IgD-negative memory B cell (primary cell): ENCODE results near the gene RSRC1. TPM values are rescaled to one million over a fixed set of nuclear protein-coding genes. Genes with fewer than 3 reads are reported as not detected.

Source experiments
- H3K27ac Mint-ChIP-seq, 3 donors: one replicate each; pipeline ENCODE4 v1.8.0; 2020 to 2022; ENCODE audit warnings: mild to moderate bottlenecking in 3 of 3, mixed read lengths in 3 of 3, moderate library complexity in 1 of 3
- H3K27me3 Mint-ChIP-seq: one replicate; pipeline ENCODE4 v1.8.0; 2021; ENCODE audit warnings: mixed read lengths
- H3K36me3 Mint-ChIP-seq: one replicate; pipeline ENCODE4 v1.8.0; 2020; ENCODE audit warnings: mild to moderate bottlenecking, mixed read lengths
- H3K4me1 Mint-ChIP-seq, 3 donors: one replicate each; pipeline ENCODE4 v1.8.0; 2020 to 2022; ENCODE audit warnings: mixed read lengths in 3 of 3, mild to moderate bottlenecking in 1 of 3
- H3K4me3 Mint-ChIP-seq, 4 donors: one replicate each; pipeline ENCODE4 v1.8.0; 2020 to 2022; ENCODE audit warnings: mild to moderate bottlenecking in 4 of 4, mixed read lengths in 4 of 4, moderate library complexity in 3 of 4
- H3K9me3 Mint-ChIP-seq, 3 donors: one replicate each; pipeline ENCODE4 v1.8.0; 2020 to 2021; ENCODE audit warnings: mixed read lengths in 3 of 3, mild to moderate bottlenecking in 1 of 3
- polyA plus RNA-seq: library from polyadenylated mRNA; unstranded; fragments of 300-500 nt; fragmentation: Illumina TruSeq; gene quantifications from one replicate; pipeline ENCODE4 v1.2.3, GENCODE V29; 2021

Gene RSRC1
- polyA plus RNA-seq, 1 donor from 2014 or later, result 42.3 TPM

DNA sequence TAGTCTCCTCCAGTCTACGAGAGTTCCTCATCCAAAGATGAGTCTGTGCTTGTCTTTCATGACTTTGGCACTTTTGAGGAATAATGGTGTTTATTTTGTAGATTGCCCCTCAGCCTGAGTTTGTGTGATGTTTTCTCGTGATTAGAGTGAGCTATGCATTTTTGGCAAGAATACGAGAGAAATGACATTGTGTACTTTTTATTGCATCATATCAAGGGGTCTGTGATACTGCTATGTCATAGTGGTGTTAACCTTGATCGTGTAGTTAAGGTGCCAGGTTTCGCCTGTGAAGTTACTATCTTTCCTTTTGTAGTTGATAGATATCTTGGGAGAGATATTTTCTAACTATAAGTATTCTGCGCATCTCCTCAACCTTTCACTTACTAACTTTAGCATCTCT lies 18.9 kb downstream of the RSRC1 start:
- Mint-ChIP-seq H3K4me3 (no peak overlapping the region), H3K27ac (no peak overlapping the region)

DNA sequence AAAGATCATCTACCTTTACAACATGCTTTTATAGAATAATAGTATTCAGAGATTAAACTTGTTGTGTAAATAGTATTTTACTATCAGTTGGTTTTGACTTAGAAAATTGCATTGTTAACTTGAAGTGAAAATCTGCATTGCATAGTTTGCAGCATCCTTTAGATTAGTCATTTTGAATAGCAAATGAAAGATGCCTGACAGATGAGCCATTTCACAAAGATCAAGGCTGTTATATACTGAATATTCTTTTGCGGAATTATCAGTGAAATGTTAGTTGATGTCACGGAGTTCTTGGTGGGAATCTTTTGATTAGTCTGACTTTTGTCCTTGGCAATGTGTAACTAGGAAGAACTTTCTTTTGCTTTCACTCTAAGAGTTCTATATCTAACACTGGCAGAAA lies 24.5 kb downstream of the RSRC1 start:
- Mint-ChIP-seq H3K27ac (no peak overlapping the region), H3K4me1 (peaks cover 0 to 3% (median 0%) of the 10 kb centered on the region in 3 donors), H3K27me3 (no peaks in the 10 kb centered on the region), H3K4me3 (no peak overlapping the region), H3K9me3 (no peaks in the 10 kb centered on the region), H3K36me3 (peaks cover 24% of the 10 kb centered on the region)

More for the DNA sequence above, 18.9 kb downstream of the RSRC1 start:
- Mint-ChIP-seq H3K9me3 (peaks cover 12 to 22% (median 12%) of the 10 kb centered on the region in 3 donors), H3K36me3 (peaks cover 56% of the 10 kb centered on the region), H3K27me3 (no peaks in the 10 kb centered on the region), H3K4me1 (peaks cover 0 to 2% (median 2%) of the 10 kb centered on the region in 3 donors)

DNA sequence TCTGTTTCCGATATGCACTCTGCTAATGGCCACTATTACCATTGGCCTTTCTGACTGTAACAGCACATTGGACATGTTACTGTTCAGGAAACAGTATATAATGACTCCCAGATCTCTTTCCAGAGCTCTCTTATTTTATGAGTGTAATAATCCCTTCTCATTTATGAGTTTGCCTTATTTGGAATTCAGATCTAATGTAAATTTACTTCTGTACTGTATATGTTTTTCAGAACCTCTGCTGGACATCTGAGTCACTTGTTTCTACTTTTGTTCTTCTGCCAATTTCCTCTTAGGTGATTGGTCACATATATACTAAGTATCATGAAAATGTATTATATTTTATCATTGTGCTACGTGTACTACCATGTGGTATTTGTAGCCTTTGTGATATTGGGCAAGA lies 30.5 kb downstream of the RSRC1 start:
- H3K27me3 Mint-ChIP-seq, result no peaks in the 10 kb centered on the region
- H3K27ac Mint-ChIP-seq, result no peak overlapping the region
- H3K9me3 Mint-ChIP-seq, result peaks cover 0 to 2% (median 0%) of the 10 kb centered on the region in 3 donors
- H3K4me3 Mint-ChIP-seq, result no peak overlapping the region
- H3K4me1 Mint-ChIP-seq, result no peaks in the 10 kb centered on the region
- H3K36me3 Mint-ChIP-seq, result peaks cover 19% of the 10 kb centered on the region

DNA sequence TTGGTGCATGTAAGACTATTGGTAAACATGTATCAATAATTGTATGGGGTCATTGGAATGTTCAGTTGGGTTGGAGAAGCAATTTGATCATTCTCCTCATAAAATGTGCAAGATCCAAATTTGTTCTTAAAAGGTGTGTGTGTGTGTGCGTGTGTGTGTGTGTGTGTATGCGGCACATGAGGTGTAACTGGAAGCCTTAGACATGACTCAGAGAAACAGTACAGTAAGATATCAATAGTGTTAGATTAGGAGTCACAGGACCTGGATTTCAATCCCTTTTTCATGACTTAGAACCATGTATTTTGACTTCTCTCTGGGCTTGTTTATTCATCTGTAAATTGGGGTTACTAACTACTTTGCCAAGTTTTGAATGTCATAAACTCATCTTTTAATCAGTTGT lies 38.3 kb downstream of the RSRC1 start:
- no peak overlapping the region for H3K27ac Mint-ChIP-seq
- peaks cover 8% of the 10 kb centered on the region for H3K36me3 Mint-ChIP-seq
- H3K4me3 Mint-ChIP-seq, result no peak overlapping the region
- peaks cover 0 to 2% (median 0%) of the 10 kb centered on the region in 3 donors for H3K9me3 Mint-ChIP-seq
- H3K27me3 Mint-ChIP-seq, result no peaks in the 10 kb centered on the region
- peaks cover 4 to 8% (median 4%) of the 10 kb centered on the region in 3 donors for H3K4me1 Mint-ChIP-seq

DNA sequence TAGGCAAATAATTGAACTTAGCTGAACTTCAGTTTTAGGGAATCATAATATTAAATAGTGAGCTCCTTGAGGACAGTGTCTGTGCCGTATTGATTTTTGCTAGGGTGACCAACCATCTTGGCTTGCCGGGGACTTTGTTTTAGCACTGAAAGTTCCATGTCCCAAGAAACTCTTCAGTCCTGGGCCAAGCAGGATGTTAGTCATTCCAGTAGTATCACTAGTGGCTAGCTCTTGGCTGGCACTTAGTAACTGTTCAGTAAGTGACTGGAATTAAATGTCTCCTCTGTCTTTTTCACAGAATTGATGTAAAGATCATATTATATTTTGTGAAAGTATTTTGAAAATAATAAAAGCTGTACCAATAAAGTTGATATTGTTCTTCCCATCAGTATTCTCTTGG lies 42.3 kb downstream of the RSRC1 start:
- H3K4me3 Mint-ChIP-seq, result no peak overlapping the region
- H3K4me1 Mint-ChIP-seq, result peaks cover 2 to 7% (median 6%) of the 10 kb centered on the region in 3 donors
- no peaks in the 10 kb centered on the region for H3K27me3 Mint-ChIP-seq
- peaks cover 0 to 3% (median 0%) of the 10 kb centered on the region in 3 donors for H3K9me3 Mint-ChIP-seq
- peaks cover 12% of the 10 kb centered on the region for H3K36me3 Mint-ChIP-seq
- H3K27ac Mint-ChIP-seq, result no peak overlapping the region

GRCh38 chr3:158158969-158159368 lies 49.1 kb downstream of the RSRC1 start:
- no peak overlapping the region for H3K27ac Mint-ChIP-seq

GRCh38 chr3:158159714-158160113 lies 49.8 kb downstream of the RSRC1 start:
- peaks cover 0 to 6% (median 4%) of the 10 kb centered on the region in 3 donors for H3K4me1 Mint-ChIP-seq
- no peak overlapping the region for H3K27ac Mint-ChIP-seq

More at GRCh38 chr3:158158969-158159368, 49.1 kb downstream of the RSRC1 start:
- H3K27me3 Mint-ChIP-seq, result no peaks in the 10 kb centered on the region
- no peak overlapping the region for H3K4me3 Mint-ChIP-seq
- H3K4me1 Mint-ChIP-seq, result peaks cover 0 to 7% (median 5%) of the 10 kb centered on the region in 3 donors
- H3K36me3 Mint-ChIP-seq, result peaks cover 22% of the 10 kb centered on the region
- peaks cover 0 to 3% (median 0%) of the 10 kb centered on the region in 3 donors for H3K9me3 Mint-ChIP-seq

DNA sequence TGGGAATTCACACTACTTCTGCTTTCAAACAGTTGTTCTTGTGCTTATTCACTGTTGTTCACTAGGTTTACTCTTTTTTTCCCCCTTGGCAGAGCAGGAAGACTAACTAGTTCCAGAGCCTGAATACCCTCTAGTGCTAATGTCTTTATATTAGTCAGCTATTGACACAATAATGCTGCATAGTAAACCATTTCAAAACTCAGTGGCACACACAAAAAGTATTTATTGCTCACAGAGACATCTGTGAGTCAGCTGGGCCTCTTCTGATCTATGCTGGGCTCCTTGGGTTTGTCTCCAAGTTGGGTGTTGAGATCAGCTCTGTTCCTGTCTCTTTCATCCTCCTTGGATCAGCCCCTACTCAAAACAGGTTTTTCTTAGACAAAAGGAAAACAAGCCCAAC lies 51.1 kb downstream of the RSRC1 start:
- H3K27ac Mint-ChIP-seq, result no peak overlapping the region
- H3K4me3 Mint-ChIP-seq, result no peak overlapping the region
- H3K27me3 Mint-ChIP-seq, result no peaks in the 10 kb centered on the region
- H3K9me3 Mint-ChIP-seq, result no peaks in the 10 kb centered on the region
- peaks cover 13% of the 10 kb centered on the region for H3K36me3 Mint-ChIP-seq
- H3K4me1 Mint-ChIP-seq, result peaks cover 0 to 2% (median 0%) of the 10 kb centered on the region in 3 donors

More at GRCh38 chr3:158159714-158160113, 49.8 kb downstream of the RSRC1 start:
- peaks cover 17% of the 10 kb centered on the region for H3K36me3 Mint-ChIP-seq
- peaks cover 0 to 3% (median 0%) of the 10 kb centered on the region in 3 donors for H3K9me3 Mint-ChIP-seq
- H3K27me3 Mint-ChIP-seq, result no peaks in the 10 kb centered on the region
- H3K4me3 Mint-ChIP-seq, result no peak overlapping the region

DNA sequence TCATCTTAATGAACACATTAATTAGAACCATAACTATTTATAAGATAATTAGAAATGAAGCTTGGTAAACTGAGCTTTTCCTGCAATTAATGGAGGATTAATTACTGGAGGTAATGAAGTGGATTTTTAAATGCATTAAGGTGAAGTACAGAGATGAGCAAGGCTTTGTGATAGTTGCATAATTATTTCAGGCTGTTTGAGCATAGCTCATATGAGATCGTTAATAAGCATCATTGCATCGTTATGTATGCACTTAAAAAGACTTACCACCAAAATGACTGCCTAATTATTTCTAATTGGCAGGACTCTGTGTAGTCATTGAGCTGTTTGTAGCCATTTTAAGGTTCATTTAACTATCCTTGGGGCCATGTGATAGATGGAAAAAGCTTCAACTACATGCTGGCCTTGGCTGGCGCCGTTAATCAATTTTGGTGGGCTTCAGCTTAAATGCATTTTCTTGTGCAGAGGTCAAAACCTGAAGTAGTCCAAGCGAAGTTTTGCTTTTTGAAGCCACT lies 55.3 kb downstream of the RSRC1 start:
- Mint-ChIP-seq H3K27ac (no peak overlapping the region), H3K9me3 (peaks cover 0 to 1% (median 0%) of the 10 kb centered on the region in 3 donors), H3K36me3 (peaks cover 19% of the 10 kb centered on the region), H3K4me1 (peaks cover 0 to 2% (median 0%) of the 10 kb centered on the region in 3 donors), H3K27me3 (no peaks in the 10 kb centered on the region), H3K4me3 (no peak overlapping the region)

DNA sequence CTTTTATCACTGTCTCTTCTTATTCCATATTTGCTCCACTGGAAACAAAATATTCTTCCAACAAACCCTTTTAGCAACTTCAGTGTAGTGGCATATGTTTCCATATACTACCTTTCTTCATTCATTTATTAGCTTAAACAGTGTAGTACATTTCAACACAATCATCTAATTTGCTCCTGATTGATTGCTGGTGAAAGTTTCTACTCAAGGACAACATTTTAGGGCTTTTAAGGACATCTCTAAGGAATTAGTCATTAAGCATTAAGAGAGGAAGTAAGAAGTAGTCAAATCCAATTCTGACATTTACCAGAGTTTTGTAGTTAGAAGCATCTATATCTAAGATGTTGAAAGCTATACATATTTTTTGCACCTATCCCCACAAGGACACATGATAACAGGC lies 55.8 kb downstream of the RSRC1 start:
- Mint-ChIP-seq H3K9me3 (peaks cover 0 to 1% (median 0%) of the 10 kb centered on the region in 3 donors), H3K36me3 (peaks cover 18% of the 10 kb centered on the region), H3K4me1 (peaks cover 0 to 2% (median 0%) of the 10 kb centered on the region in 3 donors), H3K27ac (no peak overlapping the region), H3K27me3 (no peaks in the 10 kb centered on the region), H3K4me3 (no peak overlapping the region)

DNA sequence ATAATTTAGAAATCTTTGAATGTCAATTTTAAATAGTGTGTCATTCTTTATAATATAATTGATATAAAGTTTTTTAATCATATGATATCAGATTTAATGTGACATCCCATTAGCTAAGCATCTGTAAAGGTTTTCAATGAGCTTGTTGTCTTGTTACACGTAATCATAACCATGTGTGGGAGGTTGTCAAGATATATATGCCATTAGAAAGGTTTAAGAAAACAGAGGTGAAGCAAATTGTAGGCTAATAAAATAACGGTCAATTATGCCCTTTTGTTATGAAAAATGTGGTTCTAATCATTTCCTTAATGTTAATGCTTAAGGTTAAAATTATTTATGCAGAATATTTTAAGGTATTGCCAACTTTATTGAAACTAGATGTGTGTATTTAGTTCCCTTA lies 56.3 kb downstream of the RSRC1 start:
- H3K4me3 Mint-ChIP-seq, result no peak overlapping the region
- peaks cover 0 to under 1% (median 0%) of the 10 kb centered on the region in 3 donors for H3K4me1 Mint-ChIP-seq
- H3K27ac Mint-ChIP-seq, result no peak overlapping the region
- H3K36me3 Mint-ChIP-seq, result peaks cover 16% of the 10 kb centered on the region
- no peaks in the 10 kb centered on the region for H3K27me3 Mint-ChIP-seq
- peaks cover 0 to 1% (median 0%) of the 10 kb centered on the region in 3 donors for H3K9me3 Mint-ChIP-seq

DNA sequence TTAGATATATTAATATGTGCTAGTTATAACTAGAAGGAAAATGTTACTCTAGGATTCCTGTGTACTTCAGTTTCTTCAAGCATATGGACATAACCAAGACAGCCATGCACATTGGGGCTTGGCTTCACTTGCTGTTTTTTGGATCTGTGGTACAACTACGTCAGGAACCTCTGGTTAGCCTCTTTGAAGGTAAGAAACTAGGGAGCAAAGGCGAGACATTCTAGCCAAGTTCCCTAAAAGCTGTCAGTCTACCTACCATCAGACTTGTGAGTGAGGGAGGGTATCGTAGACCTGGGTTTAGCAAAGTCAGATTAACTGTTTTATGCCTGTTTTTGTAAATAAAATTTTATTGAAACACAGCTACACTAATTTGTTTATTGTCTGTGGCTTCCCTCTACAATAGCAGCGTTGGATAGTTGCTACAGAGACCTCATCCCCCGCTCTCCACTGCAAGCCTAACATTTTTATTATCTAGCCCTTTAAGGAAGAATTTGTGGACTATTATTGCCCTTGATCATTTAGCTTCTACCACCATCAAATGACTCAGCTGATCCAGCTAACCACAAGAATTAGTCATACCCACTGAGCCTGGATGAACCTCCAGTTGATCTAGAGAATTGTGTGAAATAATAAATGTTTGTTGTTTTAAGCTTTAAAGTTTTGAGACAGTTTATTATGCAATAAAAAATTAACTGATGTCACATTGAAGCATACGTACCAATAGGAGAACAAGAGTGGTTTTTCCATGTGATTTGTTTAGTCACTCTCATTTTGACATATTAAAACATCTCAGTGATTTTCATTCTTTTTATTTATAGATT lies 58.1 kb downstream of the RSRC1 start:
- no peak overlapping the region for H3K27ac Mint-ChIP-seq
- H3K9me3 Mint-ChIP-seq, result peaks cover 0 to 1% (median 0%) of the 10 kb centered on the region in 3 donors
- no peak overlapping the region for H3K4me3 Mint-ChIP-seq
- H3K36me3 Mint-ChIP-seq, result peaks cover 19% of the 10 kb centered on the region
- H3K27me3 Mint-ChIP-seq, result no peaks in the 10 kb centered on the region
- no peaks in the 10 kb centered on the region for H3K4me1 Mint-ChIP-seq

DNA sequence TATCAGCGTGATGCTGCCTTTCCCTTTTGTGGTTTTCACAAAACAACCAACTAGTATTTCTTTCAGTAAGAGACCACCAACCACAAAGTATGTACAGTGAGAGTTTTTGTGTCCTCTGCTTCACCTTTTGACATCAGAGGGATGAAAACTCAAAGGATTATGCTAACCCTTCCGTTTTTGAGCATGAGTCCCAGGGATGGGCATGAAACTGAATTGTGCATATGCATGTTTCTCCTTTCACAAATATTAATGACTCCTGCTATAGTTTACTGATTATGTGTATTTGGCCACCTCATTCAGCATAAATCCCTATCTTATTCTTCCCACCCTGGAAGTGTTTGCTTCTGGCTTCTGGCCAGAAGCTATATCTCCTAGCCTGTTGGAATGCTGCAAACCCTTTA lies 59.2 kb downstream of the RSRC1 start:
- Mint-ChIP-seq H3K9me3 (peaks cover 0 to 2% (median 1%) of the 10 kb centered on the region in 3 donors), H3K4me3 (no peak overlapping the region), H3K27ac (no peak overlapping the region), H3K4me1 (no peaks in the 10 kb centered on the region), H3K27me3 (no peaks in the 10 kb centered on the region), H3K36me3 (peaks cover 17% of the 10 kb centered on the region)

DNA sequence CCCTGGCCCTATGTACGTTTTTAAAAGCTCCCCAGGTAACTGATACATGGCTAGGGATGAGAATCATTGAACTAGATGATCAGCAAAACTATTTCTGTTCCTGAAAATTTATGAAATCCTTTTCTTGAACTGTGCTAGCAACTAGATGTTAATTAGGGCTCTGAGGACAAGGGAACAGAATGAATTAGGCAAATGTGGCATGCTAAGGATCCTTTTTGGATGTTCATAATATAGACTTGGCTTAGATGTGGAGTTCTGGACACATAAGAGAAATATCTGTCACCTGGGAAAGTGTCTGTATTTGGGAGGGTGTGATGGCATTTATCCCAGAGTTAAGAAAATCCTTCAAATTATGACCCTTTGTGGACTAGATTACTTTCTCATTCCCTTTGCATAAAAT lies 71.2 kb downstream of the RSRC1 start:
- H3K27me3 Mint-ChIP-seq, result no peaks in the 10 kb centered on the region
- H3K36me3 Mint-ChIP-seq, result peaks cover 5% of the 10 kb centered on the region
- no peak overlapping the region for H3K27ac Mint-ChIP-seq
- peaks cover 1 to 4% (median 2%) of the 10 kb centered on the region in 3 donors for H3K9me3 Mint-ChIP-seq
- no peak overlapping the region for H3K4me3 Mint-ChIP-seq
- H3K4me1 Mint-ChIP-seq, result peaks cover 0 to 11% (median 3%) of the 10 kb centered on the region in 3 donors

DNA sequence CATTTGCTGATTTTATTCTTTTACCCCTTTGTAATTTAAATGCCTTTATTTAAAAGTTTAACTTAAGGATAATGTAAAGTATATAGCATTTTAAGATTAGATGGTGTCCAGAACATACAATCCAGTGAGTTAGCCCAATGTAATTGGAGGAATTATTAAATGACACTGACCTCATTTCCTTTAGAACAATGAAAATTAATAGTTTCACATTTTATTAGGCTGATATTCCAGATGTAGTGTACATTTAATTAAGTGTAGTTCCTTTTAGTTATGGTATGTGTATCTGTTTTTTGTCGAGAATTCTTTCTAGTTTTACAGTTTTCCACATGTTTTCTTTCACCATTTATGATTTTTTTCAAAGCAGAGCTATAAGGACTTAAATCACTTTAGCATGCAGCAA lies 75.8 kb downstream of the RSRC1 start:
- no peak overlapping the region for H3K27ac Mint-ChIP-seq
- no peak overlapping the region for H3K4me3 Mint-ChIP-seq
- peaks cover 4% of the 10 kb centered on the region for H3K36me3 Mint-ChIP-seq
- H3K4me1 Mint-ChIP-seq, result peaks cover 3 to 6% (median 4%) of the 10 kb centered on the region in 3 donors
- no peaks in the 10 kb centered on the region for H3K27me3 Mint-ChIP-seq
- no peaks in the 10 kb centered on the region for H3K9me3 Mint-ChIP-seq
